Cardiac muscle cell (in vitro differentiated cells and primary cell): ENCODE data around the gene JAKMIP2. TPM values are rescaled to one million over a fixed set of nuclear protein-coding genes. Genes with fewer than 3 reads are reported as not detected.

Experiments used
- DNase-seq, 2 donors: peaks; one replicate each; pipeline versions ENCODE4 v3.0.0 to v3.0.0-alpha.2; 2010 to 2017; ENCODE audit warnings: low read depth in 1 of 2, low spot score in 1 of 2
- H3K27ac ChIP-seq: fragments of 200-600 bp; sonication (generic); 2 replicates; pipeline ENCODE4 v1.5.1; 2016
- H3K27me3 ChIP-seq: fragments of 200-600 bp; sonication (generic); 2 replicates; pipeline ENCODE4 v1.6.0; 2016; ENCODE audit warnings: control low read depth
- H3K36me3 ChIP-seq: fragments of 200-600 bp; sonication (generic); 2 replicates; pipeline ENCODE4 v1.5.1; 2016; ENCODE audit warnings: control low read depth
- H3K4me1 ChIP-seq: fragments of 200-600 bp; sonication (generic); 2 replicates; pipeline ENCODE4 v1.8.1; 2017; ENCODE audit warnings: low read depth, mild to moderate bottlenecking, mixed run types
- H3K4me3 ChIP-seq: fragments of 200-600 bp; sonication (generic); 2 replicates; pipeline ENCODE4 v1.5.1; 2016; ENCODE audit warnings: mild to moderate bottlenecking
- H3K9me3 ChIP-seq: fragments of 200-600 bp; sonication (generic); 2 replicates; pipeline ENCODE4 v1.5.1; 2017; ENCODE audit warnings: low read depth, mild to moderate bottlenecking, control low read depth
- polyA plus RNA-seq: library from polyadenylated mRNA; unstranded; fragments of >200 nt; fragmentation: Nextera tagmentation; extraction: Ambion mirVana; gene quantifications from 2 replicates; pipeline ENCODE4 v1.2.1, GENCODE V29; 2016
- total RNA-seq: library from RNA; depleted of rRNA; stranded (reverse); fragments of >200 nt; gene quantifications from 2 replicates; pipeline ENCODE4 v1.2.3, GENCODE V29; 2016
- TF ChIP-seq, protein P1 (sequence below): IDR thresholded peaks from 2 replicates; pipeline ENCODE4 v1.5.1; 2012; ENCODE audit warnings: low read depth, mild to moderate bottlenecking, low read length

The JAKMIP2 gene
- total and polyA plus RNA-seq, 2 experiments from 2014 or later, result 14.5 to 15.9 TPM

DNA sequence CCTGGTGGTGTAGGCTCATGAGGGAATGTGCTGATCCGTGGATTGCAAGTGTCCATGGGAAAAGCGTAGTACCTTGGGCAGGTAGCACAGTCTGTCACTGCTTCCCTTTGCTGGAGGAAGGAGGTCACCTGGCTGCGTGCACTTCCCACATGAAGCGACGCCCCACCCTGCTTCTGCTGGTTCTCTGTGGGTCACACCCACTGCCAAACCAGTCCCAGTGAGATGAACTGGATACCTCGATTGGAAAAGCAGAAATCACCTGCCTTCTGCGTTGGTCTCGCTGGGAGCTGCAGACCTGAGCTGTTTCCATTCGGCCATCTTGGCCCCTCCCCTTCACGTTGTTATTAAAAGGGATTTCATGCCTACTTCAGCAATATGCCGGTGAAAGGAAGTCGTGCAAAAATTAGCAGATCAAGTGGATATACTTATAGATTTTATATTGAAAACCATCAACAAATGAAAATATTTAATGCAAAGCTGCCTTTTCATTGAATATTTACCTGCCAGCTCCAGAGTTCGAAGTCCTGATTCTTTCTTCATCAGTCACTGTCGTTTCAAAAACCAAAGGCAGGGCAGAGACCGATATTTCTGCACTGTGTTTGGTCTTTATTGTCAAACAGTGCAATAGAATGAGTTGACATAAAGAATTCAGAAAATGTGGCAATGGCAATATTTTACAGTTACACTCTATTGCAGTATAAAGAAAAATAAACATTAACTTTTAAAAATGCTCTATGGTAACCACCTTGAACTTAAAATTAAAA is 123.2 kb downstream of the JAKMIP2 start:
- no peaks in the 10 kb centered on the region for H3K9me3 ChIP-seq
- TF ChIP-seq, protein P1, sequence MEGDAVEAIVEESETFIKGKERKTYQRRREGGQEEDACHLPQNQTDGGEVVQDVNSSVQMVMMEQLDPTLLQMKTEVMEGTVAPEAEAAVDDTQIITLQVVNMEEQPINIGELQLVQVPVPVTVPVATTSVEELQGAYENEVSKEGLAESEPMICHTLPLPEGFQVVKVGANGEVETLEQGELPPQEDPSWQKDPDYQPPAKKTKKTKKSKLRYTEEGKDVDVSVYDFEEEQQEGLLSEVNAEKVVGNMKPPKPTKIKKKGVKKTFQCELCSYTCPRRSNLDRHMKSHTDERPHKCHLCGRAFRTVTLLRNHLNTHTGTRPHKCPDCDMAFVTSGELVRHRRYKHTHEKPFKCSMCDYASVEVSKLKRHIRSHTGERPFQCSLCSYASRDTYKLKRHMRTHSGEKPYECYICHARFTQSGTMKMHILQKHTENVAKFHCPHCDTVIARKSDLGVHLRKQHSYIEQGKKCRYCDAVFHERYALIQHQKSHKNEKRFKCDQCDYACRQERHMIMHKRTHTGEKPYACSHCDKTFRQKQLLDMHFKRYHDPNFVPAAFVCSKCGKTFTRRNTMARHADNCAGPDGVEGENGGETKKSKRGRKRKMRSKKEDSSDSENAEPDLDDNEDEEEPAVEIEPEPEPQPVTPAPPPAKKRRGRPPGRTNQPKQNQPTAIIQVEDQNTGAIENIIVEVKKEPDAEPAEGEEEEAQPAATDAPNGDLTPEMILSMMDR, result no peak
- H3K27ac ChIP-seq, result no peak overlapping the region
- DNase-seq, result no peak
- H3K4me1 ChIP-seq, result peaks cover 4% of the 10 kb centered on the region
- H3K4me3 ChIP-seq, result no peak overlapping the region
- H3K36me3 ChIP-seq, result no peaks in the 10 kb centered on the region
- no peaks in the 10 kb centered on the region for H3K27me3 ChIP-seq

DNA sequence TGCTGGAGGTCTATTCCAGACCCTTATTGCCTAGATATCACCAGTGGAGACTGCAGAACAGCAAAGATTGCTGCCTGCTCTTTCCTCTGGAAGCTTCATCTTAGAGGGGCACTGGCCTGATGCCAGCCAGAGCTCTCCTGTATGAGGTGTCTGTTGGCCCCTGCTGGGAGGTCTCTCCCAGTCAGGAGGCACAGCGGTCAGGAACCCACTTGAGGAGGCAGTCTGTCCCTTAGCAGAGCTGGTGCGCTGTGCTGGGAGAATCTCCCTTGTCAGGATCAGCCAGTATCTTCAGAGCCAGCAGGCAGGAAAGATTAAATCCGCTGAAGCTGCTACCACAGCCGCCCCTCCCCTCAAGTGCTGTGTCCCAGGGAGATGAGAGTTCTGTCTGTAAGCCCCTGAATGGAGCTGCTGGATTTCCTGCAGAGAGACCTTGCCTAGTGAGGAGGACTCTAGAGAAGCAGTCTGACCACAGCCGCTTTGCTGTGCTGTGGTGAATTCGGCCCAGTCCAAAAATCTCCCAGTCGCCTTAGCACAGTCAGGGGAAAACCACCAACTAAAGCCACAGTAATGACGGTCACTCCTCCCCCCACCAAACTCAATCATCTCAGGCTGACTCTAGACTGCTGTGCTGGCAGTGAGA is 124.1 kb downstream of the JAKMIP2 start:
- Histone ChIP-seq H3K9me3 (no peaks in the 10 kb centered on the region), H3K27ac (no peak overlapping the region), H3K4me3 (no peak overlapping the region), H3K36me3 (no peaks in the 10 kb centered on the region), H3K4me1 (peaks cover 4% of the 10 kb centered on the region), H3K27me3 (no peaks in the 10 kb centered on the region)
- DNase-seq, result peak in 1 of 2 donors; percentile 11
- TF ChIP-seq, protein P1, result no peak

DNA sequence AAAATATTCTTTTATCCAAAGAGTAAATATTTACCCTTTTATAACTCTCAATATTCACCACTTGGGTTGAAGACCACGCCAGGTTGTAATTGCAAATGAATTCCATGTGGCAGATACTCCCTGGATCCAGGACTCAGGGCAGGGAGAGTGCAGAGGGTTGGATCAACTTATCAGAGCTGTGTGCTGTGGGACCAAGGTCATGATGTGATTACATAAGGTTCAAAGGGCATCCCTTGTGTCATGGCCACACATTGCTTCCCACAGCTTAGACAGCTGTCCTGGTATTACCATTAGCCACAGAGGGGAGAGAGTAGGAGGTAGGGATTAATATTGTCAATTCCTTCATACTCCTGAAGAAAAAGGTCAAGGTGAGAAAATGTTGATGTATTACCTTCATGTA is 133.9 kb downstream of the JAKMIP2 start:
- TF ChIP-seq, protein P1, result no peak
- DNase-seq, result no peak
- Histone ChIP-seq H3K27ac (no peak overlapping the region), H3K4me1 (no peaks in the 10 kb centered on the region), H3K27me3 (no peaks in the 10 kb centered on the region), H3K4me3 (no peak overlapping the region), H3K36me3 (no peaks in the 10 kb centered on the region), H3K9me3 (no peaks in the 10 kb centered on the region)

DNA sequence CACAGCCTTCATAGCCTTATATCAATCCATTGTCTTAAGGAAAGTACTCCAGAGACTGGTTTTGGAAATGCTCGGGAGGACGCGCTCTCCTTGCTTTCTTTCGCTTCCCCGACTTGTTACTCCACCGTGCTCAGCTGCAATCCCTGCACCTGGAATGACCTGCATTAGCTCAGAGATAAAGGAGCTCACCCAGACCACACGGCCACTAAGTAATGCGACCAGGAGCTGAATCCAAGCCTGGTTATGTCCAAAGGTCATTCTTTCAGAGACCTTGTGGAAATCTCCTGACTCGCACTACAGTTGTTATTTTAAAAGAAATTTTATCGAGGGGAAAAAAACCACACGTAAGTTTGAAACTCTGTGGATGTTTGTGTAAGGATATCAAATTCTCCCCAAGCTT is 137.3 kb downstream of the JAKMIP2 start:
- no peak for DNase-seq
- H3K27me3 ChIP-seq, result no peaks in the 10 kb centered on the region
- H3K27ac ChIP-seq, result no peak overlapping the region
- TF ChIP-seq, protein P1, result no peak
- no peak overlapping the region for H3K4me3 ChIP-seq
- peaks cover 10% of the 10 kb centered on the region for H3K36me3 ChIP-seq
- H3K9me3 ChIP-seq, result no peaks in the 10 kb centered on the region
- H3K4me1 ChIP-seq, result no peaks in the 10 kb centered on the region

DNA sequence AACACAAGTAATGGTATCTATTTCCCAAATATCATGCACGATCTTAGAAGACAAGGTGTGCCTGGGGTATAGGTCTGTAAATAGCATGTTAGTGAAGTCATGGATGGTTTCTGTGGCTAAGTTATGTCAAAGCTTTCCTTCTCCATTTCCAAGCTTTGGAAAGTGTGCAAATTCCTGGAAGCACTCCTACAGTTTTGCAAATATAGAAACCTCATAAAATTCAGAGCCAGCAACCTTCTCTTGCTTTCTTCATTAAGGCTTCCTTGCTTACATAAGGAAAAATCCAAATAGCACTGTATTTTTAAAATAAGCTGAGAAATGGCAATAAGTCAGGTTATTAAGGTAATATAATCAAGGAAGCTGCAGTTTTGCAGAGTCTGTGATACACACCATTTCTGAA is 138.1 kb downstream of the JAKMIP2 start:
- no peak overlapping the region for H3K4me3 ChIP-seq
- H3K4me1 ChIP-seq, result no peaks in the 10 kb centered on the region
- no peak for DNase-seq
- H3K27ac ChIP-seq, result no peak overlapping the region
- H3K27me3 ChIP-seq, result no peaks in the 10 kb centered on the region
- peaks cover 13% of the 10 kb centered on the region for H3K36me3 ChIP-seq
- H3K9me3 ChIP-seq, result no peaks in the 10 kb centered on the region
- TF ChIP-seq, protein P1, result no peak
